MCF 10A (cell line): ENCODE results near the gene CD320. TPM values are rescaled to one million over a fixed set of nuclear protein-coding genes. Genes with fewer than 3 reads are reported as not detected.
A peak's percentile ranks its signal among the peaks of the same experiment; 100 is the strongest.

ENCODE experiments used
- BruUV-seq: library from RNA; stranded (reverse); fragments of 400-500 nt; replicated peaks from 2 replicates; lab custom pipeline; 2021; lab: Mats Ljungman, UMichigan
- CTCF ChIA-PET: fragments of 300-600 bp; sonication (Branson Sonifier 250); formaldehyde crosslinking; extraction: SDS; loops from one replicate; lab custom pipeline; 2021; ENCODE audit warnings: antibody characterized with exemption, inconsistent platforms; lab: Yijun Ruan, JAX
- POLR2A ChIA-PET: fragments of 300-600, 350-650 bp; sonication (Branson Sonifier 250); formaldehyde crosslinking; extraction: SDS; loops from one replicate; lab custom pipeline; 2020; ENCODE audit warnings: antibody characterized with exemption, inconsistent platforms; lab: Yijun Ruan, JAX
- DNase-seq: peaks from one replicate; pipeline ENCODE4 v3.0.0-alpha.2; 2018; ENCODE audit not compliant: unreplicated experiment
- H3K27ac Mint-ChIP-seq: one replicate; pipeline ENCODE4 v1.8.0; 2022; ENCODE audit warnings: mild to moderate bottlenecking, low read depth, mixed read lengths; ENCODE audit not compliant: unreplicated experiment
- H3K27me3 Mint-ChIP-seq: one replicate; pipeline ENCODE4 v1.8.0; 2022; ENCODE audit warnings: mixed read lengths; ENCODE audit not compliant: insufficient read depth, unreplicated experiment
- H3K36me3 Mint-ChIP-seq: one replicate; pipeline ENCODE4 v1.8.0; 2022; ENCODE audit warnings: mild to moderate bottlenecking, moderate library complexity, mixed read lengths; ENCODE audit not compliant: insufficient read depth, unreplicated experiment
- H3K4me1 Mint-ChIP-seq: one replicate; pipeline ENCODE4 v1.8.0; 2022; ENCODE audit warnings: mixed read lengths; ENCODE audit not compliant: insufficient read depth, unreplicated experiment
- H3K4me3 Mint-ChIP-seq: one replicate; pipeline ENCODE4 v1.8.0; 2022; ENCODE audit warnings: mild to moderate bottlenecking, moderate library complexity, mixed read lengths; ENCODE audit not compliant: unreplicated experiment
- H3K9me3 Mint-ChIP-seq: one replicate; pipeline ENCODE4 v1.8.0; 2022; ENCODE audit warnings: mixed read lengths; ENCODE audit not compliant: unreplicated experiment
- intact Hi-C: fragments of 100-400 bp; cut with micrococcal nuclease; formaldehyde crosslinking; loops from 2 replicates; pipeline ENCODE4 v1.14.1; 2022
- total RNA-seq: library from RNA; stranded (reverse); gene quantifications from 2 replicates; pipeline ENCODE4 v1.2.3, GENCODE V29; 2022
- TF ChIP-seq, protein P1 (sequence below): fragments of 200-600 bp; IDR thresholded peaks from one replicate; pipeline ENCODE4 v1.8.0; 2022; ENCODE audit warnings: antibody characterized with exemption, mild to moderate bottlenecking; ENCODE audit not compliant: unreplicated experiment

Gene CD320
- total RNA-seq, 1 experiment from 2014 or later, result 68.8 TPM

DNA sequence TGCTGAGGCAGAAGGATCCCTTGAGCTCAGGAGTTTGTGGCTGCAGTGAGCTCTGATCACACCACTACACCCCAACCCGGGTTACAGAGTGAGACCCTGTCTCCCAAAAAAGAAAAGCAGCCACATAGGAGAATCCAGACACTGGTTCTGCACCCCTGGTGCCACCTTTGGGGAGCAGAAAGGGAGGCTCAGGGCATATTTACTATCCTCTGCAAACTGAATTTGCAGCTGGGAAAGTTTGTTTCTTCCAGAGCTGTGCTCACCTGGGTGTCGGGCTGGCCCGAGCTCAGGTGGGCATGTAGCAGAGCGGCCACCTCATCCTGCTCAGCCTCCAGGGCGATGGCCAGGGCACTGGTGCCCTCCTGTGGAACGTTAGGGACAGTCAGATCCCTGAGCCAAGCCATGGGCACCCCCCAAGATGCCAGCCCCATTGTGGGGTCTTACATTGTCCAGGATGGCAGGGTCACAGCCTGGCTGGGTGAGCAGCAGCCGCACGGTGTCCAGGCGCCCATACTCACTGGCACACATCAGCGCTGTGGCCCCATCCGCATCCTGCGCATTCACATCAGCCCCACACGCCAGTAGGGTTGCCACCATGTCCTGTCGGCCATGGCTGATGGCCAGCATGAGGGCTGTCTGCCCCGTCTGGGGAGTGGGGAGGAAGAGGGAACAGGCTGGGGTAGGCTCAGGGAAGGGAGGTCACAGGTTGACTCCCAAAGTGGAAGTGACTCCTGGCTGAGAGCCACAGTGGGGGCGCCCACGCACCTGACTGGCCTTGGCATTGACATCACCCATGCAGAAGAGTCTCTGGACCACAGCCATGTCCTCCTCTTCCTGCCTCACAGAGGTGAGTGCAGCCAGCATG lies 16.3 kb upstream of the CD320 start:
- no TSS peak for BruUV-seq
- H3K27ac Mint-ChIP-seq, result no peak overlapping the region
- H3K36me3 Mint-ChIP-seq, result peaks cover 58% of the 10 kb centered on the region
- H3K27me3 Mint-ChIP-seq, result no peaks in the 10 kb centered on the region
- peaks cover 5% of the 10 kb centered on the region for H3K4me1 Mint-ChIP-seq
- intact Hi-C loops, result no loop called here
- POLR2A ChIA-PET, result interaction anchor here (0.6 to 6.7 kb wide), 2 partner anchors 11 to 472 kb away, joined by 3 to 70 read pairs; no protein-coding TSS in a partner anchor
- DNase-seq, result peak; percentile 58
- CTCF ChIA-PET, result interaction anchor here (0.6 to 1.9 kb wide), 6 partner anchors 9 to 467 kb away, joined by 3 to 11 read pairs (median 3); no protein-coding TSS in a partner anchor
- no peak overlapping the region for H3K4me3 Mint-ChIP-seq
- TF ChIP-seq, protein P1, sequence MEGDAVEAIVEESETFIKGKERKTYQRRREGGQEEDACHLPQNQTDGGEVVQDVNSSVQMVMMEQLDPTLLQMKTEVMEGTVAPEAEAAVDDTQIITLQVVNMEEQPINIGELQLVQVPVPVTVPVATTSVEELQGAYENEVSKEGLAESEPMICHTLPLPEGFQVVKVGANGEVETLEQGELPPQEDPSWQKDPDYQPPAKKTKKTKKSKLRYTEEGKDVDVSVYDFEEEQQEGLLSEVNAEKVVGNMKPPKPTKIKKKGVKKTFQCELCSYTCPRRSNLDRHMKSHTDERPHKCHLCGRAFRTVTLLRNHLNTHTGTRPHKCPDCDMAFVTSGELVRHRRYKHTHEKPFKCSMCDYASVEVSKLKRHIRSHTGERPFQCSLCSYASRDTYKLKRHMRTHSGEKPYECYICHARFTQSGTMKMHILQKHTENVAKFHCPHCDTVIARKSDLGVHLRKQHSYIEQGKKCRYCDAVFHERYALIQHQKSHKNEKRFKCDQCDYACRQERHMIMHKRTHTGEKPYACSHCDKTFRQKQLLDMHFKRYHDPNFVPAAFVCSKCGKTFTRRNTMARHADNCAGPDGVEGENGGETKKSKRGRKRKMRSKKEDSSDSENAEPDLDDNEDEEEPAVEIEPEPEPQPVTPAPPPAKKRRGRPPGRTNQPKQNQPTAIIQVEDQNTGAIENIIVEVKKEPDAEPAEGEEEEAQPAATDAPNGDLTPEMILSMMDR, result no peak
- H3K9me3 Mint-ChIP-seq, result no peaks in the 10 kb centered on the region

DNA sequence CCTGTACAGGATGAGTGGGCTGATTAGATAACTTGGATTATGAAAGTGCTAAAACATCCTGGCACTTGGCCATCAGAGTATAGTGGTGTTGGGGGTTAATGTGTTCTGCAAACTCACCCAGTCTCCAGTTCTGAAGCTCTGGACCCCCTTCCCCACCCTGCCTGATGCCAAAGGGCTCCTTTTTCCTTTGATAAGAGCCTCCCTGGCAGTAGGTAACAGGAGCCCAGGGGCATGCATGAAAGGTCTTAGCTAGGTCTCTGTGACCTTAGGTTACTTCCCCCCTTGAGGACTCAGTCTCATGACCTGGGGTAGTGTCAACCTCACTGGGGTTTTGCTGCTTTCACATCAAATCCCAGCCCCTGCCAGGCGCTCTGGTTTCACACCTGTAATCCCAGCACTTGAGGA lies 15.6 kb upstream of the CD320 start:
- ChIA-PET CTCF (interaction anchor here (0.6 to 1.9 kb wide), 6 partner anchors 11 to 1946 kb away, joined by 3 to 11 read pairs (median 3); no protein-coding TSS in a partner anchor), POLR2A (interaction anchor here (0.6 to 6.7 kb wide), 3 partner anchors 11 to 471 kb away, joined by 3 to 70 read pairs (median 20); partner anchors contain the start of gene HNRNPM)
- H3K27ac Mint-ChIP-seq, result no peak overlapping the region
- no TSS peak for BruUV-seq
- peaks cover 7% of the 10 kb centered on the region for H3K4me1 Mint-ChIP-seq
- H3K9me3 Mint-ChIP-seq, result no peaks in the 10 kb centered on the region
- intact Hi-C loops, result no loop called here
- peaks cover 58% of the 10 kb centered on the region for H3K36me3 Mint-ChIP-seq
- TF ChIP-seq, protein P1, result no peak
- H3K4me3 Mint-ChIP-seq, result no peak overlapping the region
- H3K27me3 Mint-ChIP-seq, result no peaks in the 10 kb centered on the region
- DNase-seq, result no peak

DNA sequence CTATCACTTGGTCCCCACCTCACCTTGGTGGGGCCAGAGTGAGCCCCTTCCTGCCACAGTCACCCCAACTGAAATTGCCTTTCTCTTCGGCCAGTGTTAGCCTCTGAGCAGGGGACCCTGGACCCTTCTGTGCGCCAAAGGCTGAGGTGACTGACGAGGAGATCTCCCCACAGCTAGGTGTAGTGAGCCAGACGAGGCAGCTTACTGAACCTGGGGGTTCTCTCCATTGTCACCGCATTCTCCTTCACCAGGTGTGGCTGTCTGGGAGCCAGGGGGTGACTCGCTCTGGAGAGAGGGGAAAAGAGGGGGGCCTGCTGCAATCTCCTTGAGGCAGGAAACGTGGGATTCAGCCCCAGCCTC lies 14.5 kb upstream of the CD320 start:
- Mint-ChIP-seq H3K9me3 (no peaks in the 10 kb centered on the region), H3K36me3 (peaks cover 58% of the 10 kb centered on the region), H3K4me1 (peaks cover 7% of the 10 kb centered on the region), H3K4me3 (peak overlapping the region; percentile 88), H3K27me3 (no peaks in the 10 kb centered on the region), H3K27ac (peak overlapping the region; percentile 90)
- ChIA-PET POLR2A (interaction anchor here (1.1 to 6.7 kb wide), 4 partner anchors 13 to 123 kb away, joined by 3 to 70 read pairs (median 25); partner anchors contain the start of genes CD320, HNRNPM and MARCHF2), CTCF (interaction anchor here (1.8 to 1.9 kb wide), 2 partner anchors 12 to 32 kb away, joined by 4 to 11 read pairs; no protein-coding TSS in a partner anchor)
- BruUV-seq, result no TSS peak
- TF ChIP-seq, protein P1, result no peak
- DNase-seq, result no peak
- intact Hi-C loops, result no loop called here
